Measurements from ENCODE around the gene CPM. TPM values are rescaled to one million over a fixed set of nuclear protein-coding genes. Genes with fewer than 3 reads are reported as not detected.
"Not testable (repeated sequence)": the region's sequence is repeated elsewhere in the genome, so short reads cannot be mapped to it uniquely, and the experiment has no call there.

The CPM gene
- total RNA-seq, 4 donors from 2014 or later: 76.1 to 149 (median 123) TPM

DNA sequence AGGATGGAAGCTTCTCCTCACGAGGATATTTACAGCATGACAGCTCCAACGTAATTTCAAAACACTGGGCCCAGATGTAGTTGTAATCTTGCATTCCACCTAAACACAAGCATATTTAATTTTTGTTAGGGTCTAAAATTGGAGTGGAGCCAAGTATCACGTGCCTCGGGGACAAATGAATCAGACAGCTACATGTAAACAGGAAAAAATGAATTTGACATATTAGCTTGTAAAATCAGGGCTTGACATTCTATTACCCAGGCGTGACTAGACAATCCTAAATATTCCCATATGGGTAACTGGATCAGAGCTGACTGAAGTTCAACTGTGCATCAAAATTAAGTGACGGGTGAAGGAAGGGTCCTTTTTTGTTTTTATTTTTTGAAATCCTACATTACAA, 66.0 kb downstream of the CPM start:
- 48% methylated on average over 6 of the region's 6 CpGs for WGBS, 2 donors
- intact Hi-C loops (cut with DNase I; ENCODE audit: low total_unique reads): no loop called here

GRCh38 chr12:68865399-68866164, 67.4 kb downstream of the CPM start:
- intact Hi-C loops (cut with DNase I; ENCODE audit: low total_unique reads): no loop called here
- H3K4me3 ChIP-seq (ENCODE audit: low read depth, poor library complexity, severe bottlenecking): no peak overlapping the region
- TF ChIP-seq, protein P1, sequence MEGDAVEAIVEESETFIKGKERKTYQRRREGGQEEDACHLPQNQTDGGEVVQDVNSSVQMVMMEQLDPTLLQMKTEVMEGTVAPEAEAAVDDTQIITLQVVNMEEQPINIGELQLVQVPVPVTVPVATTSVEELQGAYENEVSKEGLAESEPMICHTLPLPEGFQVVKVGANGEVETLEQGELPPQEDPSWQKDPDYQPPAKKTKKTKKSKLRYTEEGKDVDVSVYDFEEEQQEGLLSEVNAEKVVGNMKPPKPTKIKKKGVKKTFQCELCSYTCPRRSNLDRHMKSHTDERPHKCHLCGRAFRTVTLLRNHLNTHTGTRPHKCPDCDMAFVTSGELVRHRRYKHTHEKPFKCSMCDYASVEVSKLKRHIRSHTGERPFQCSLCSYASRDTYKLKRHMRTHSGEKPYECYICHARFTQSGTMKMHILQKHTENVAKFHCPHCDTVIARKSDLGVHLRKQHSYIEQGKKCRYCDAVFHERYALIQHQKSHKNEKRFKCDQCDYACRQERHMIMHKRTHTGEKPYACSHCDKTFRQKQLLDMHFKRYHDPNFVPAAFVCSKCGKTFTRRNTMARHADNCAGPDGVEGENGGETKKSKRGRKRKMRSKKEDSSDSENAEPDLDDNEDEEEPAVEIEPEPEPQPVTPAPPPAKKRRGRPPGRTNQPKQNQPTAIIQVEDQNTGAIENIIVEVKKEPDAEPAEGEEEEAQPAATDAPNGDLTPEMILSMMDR (IDR thresholded peaks at IDR 0.05): no peak
- no peak for TF ChIP-seq POLR2A (IDR thresholded peaks at IDR 0.05)
- no peak for DNase-seq (ENCODE audit: low spot score in 2 of 2)
- 89 to 90% methylated on average over 9 of the region's 9 CpGs for WGBS, 2 donors

More for the DNA sequence above, 66.0 kb downstream of the CPM start:
- no peak for DNase-seq (ENCODE audit: low spot score in 2 of 2)
- H3K4me3 ChIP-seq (ENCODE audit: low read depth, poor library complexity, severe bottlenecking): no peak overlapping the region
- TF ChIP-seq, protein P1 (IDR thresholded peaks at IDR 0.05): no peak
- no peak for TF ChIP-seq POLR2A (IDR thresholded peaks at IDR 0.05)

DNA sequence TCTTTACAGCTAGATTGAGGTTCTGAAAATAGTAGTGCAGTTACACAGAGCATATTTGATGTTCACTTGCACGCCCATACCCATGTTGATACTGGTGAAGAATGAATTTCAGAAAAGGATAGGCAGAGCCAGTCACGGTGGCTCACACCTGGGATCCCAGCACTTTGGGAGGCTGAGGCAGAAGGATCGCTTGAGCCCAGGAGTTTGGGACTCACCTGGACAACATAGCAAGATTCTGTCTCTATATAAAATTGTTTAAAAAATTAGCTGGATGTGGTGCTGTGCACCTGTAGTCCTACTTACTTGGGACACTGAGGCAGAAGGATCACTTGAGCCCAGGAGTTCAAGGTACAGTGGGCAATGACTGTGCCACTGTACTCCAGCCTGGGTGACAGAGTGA, 68.4 kb downstream of the CPM start:
- WGBS, 2 donors: 94 to 100% methylated on average over 3 of the region's 3 CpGs
- no peak for DNase-seq (ENCODE audit: low spot score in 2 of 2)
- intact Hi-C loops (cut with DNase I; ENCODE audit: low total_unique reads): loop anchor here (5.0 kb wide), 1 partner anchor 208 kb away; no protein-coding TSS in a partner anchor
- no peak overlapping the region for H3K4me3 ChIP-seq (ENCODE audit: low read depth, poor library complexity, severe bottlenecking)
- no peak for TF ChIP-seq POLR2A (IDR thresholded peaks at IDR 0.05)
- TF ChIP-seq, protein P1 (IDR thresholded peaks at IDR 0.05): no peak

GRCh38 chr12:68863886-68864454, 69.0 kb downstream of the CPM start:
- intact Hi-C loops (cut with DNase I; ENCODE audit: low total_unique reads): loop anchor here (5.0 kb wide), 1 partner anchor 208 kb away; no protein-coding TSS in a partner anchor
- not testable (repeated sequence) for DNase-seq (ENCODE audit: low spot score in 2 of 2); H3K4me3 ChIP-seq (ENCODE audit: low read depth, poor library complexity, severe bottlenecking)
- 53 to 57% methylated on average over 8 of the region's 8 CpGs for WGBS, 2 donors

DNA sequence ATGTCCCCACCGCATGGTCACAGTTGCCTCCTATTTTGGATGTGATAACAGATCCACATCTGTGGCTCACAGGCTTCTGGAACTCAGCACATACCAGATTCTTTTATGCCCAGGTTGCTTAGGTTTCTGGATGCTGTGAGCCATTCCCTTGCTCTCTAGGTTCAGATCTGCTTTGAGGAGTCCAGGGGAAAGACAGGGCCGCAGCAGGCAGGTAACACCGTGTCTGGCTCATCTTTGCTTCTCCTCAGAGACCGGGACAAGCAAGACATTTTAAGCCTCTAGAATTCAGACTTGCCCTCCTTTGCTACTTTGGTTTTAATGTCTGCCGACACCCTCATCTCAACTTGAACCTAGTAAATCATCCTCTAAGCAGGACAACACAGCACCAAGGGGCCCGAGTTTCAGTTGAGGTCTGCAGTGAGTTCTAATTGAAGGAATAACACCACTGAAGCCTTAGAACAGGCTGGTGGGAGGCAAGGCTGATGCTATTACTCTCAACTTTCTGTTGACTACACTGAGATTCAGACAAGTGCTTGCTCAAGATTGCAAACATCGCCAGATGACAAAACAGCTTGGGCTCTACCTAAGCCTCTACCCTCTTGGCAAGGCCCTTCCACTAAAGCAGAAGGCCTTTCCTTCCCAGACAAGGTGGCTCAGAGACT, 69.7 kb downstream of the CPM start:
- TF ChIP-seq POLR2A (IDR thresholded peaks at IDR 0.05): no peak
- TF ChIP-seq, protein P1 (IDR thresholded peaks at IDR 0.05): no peak
- H3K4me3 ChIP-seq (ENCODE audit: low read depth, poor library complexity, severe bottlenecking): no peak overlapping the region
- WGBS, 2 donors: 69 to 71% methylated on average over 7 of the region's 7 CpGs
- intact Hi-C loops (cut with DNase I; ENCODE audit: low total_unique reads): loop anchor here (5.0 kb wide), 1 partner anchor 209 kb away; no protein-coding TSS in a partner anchor
- DNase-seq (ENCODE audit: low spot score in 2 of 2): peak in 1 of 2 donors; percentile 54

GRCh38 chr12:68861890-68862289, 71.1 kb downstream of the CPM start:
- DNase-seq (ENCODE audit: low spot score in 2 of 2): no peak
- no peak overlapping the region for H3K4me3 ChIP-seq (ENCODE audit: low read depth, poor library complexity, severe bottlenecking)
- TF ChIP-seq, protein P1 (IDR thresholded peaks at IDR 0.05): no peak
- no peak for TF ChIP-seq POLR2A (IDR thresholded peaks at IDR 0.05)
- 83 to 85% methylated on average over 3 of the region's 3 CpGs for WGBS, 2 donors
- intact Hi-C loops (cut with DNase I; ENCODE audit: low total_unique reads): loop anchor here (5.0 kb wide), 1 partner anchor 210 kb away; no protein-coding TSS in a partner anchor

Measured in lower leg skin (tissue), 4 donors.